Loucy (cell line): Measurements from ENCODE around the gene EPB42.

Source experiments
- EZH2phosphoT487 ChIP-seq: fragments of 200-600 bp; IDR thresholded peaks from 2 replicates; pipeline ENCODE4 v1.6.1; 2018; ENCODE audit warnings: antibody characterized with exemption, mild to moderate bottlenecking, moderate library complexity, borderline replicate concordance
- TF ChIP-seq, protein P1 (sequence below): fragments of 200-600 bp; sonication (generic); conservative IDR thresholded peaks from 2 replicates; pipeline ENCODE4 v1.5.1; 2014; ENCODE audit warnings: mild to moderate bottlenecking, antibody characterized with exemption, low read length

DNA sequence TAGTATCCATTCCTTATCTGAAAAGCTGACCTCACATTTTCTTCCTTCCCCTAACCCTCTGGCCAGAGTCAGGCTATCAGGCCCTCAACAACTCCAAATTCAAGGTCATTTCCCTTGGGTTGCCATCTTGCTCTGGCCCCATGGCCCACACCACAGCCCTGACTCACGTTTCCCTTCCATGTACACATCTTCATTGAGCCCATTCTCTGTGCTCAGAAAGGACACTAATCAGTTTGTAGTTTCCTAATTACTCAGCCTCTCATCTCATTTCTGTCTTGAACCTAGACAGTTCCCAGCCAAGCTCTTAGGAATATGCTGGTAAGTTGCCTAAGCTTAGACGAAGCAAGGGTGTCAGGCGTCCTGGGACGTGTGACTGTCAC lies 31.0 kb upstream of the EPB42 start:
- TF ChIP-seq, protein P1, sequence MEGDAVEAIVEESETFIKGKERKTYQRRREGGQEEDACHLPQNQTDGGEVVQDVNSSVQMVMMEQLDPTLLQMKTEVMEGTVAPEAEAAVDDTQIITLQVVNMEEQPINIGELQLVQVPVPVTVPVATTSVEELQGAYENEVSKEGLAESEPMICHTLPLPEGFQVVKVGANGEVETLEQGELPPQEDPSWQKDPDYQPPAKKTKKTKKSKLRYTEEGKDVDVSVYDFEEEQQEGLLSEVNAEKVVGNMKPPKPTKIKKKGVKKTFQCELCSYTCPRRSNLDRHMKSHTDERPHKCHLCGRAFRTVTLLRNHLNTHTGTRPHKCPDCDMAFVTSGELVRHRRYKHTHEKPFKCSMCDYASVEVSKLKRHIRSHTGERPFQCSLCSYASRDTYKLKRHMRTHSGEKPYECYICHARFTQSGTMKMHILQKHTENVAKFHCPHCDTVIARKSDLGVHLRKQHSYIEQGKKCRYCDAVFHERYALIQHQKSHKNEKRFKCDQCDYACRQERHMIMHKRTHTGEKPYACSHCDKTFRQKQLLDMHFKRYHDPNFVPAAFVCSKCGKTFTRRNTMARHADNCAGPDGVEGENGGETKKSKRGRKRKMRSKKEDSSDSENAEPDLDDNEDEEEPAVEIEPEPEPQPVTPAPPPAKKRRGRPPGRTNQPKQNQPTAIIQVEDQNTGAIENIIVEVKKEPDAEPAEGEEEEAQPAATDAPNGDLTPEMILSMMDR: no peak
- no peak for TF ChIP-seq EZH2phosphoT487
